ENCODE measurements around the gene BCO1.

The BCO1 gene

GRCh38 chr16:81321536-81321935 lies 83.0 kb downstream of the BCO1 start:
- no peaks in the 10 kb centered on the region for H3K9me2 ChIP-seq (ENCODE audit: low read depth, low read length)
- no peak for TF ChIP-seq EZH2 (IDR thresholded peaks at IDR 0.05; ENCODE audit: borderline replicate concordance, low read length)
- TF ChIP-seq CTCF (IDR thresholded peaks at IDR 0.05; ENCODE audit: low read length), result no peak
- H3K27me3 ChIP-seq (ENCODE audit: insufficient read depth, low read length), result no peaks in the 10 kb centered on the region
- no peaks in the 10 kb centered on the region for H3K9me3 ChIP-seq (ENCODE audit: low read length)
- no peak overlapping the region for H3K4me2 ChIP-seq (ENCODE audit: low read length)
- no peak overlapping the region for H2AFZ ChIP-seq (ENCODE audit: low read length)
- H4K20me1 ChIP-seq (ENCODE audit: insufficient read depth, low read length), result 0 out of 2 replicates have a peak, but pooled peaks cover 4% of the 10 kb centered on the region
- no peak overlapping the region for H3K4me3 ChIP-seq (ENCODE audit: low read depth, low read length, poor library complexity, severe bottlenecking)
- no peaks in the 10 kb centered on the region for H3F3A ChIP-seq (ENCODE audit: insufficient read depth, low read length)
- no peaks in the 10 kb centered on the region for H3K79me2 ChIP-seq (ENCODE audit: insufficient read depth, low read length)
- H3K9ac ChIP-seq (ENCODE audit: low read length), result no peak overlapping the region
- no peaks in the 10 kb centered on the region for H3K36me3 ChIP-seq (ENCODE audit: insufficient read depth, low read length)
- no peaks in the 10 kb centered on the region for H3K4me1 ChIP-seq (ENCODE audit: insufficient read depth, low read length, severe bottlenecking)
- no peak overlapping the region for H3K27ac ChIP-seq (ENCODE audit: low read depth, low read length, poor library complexity, severe bottlenecking)

- Histone ChIP-seq H3K36me3 (ENCODE audit: insufficient read depth, low read length) (no peaks in the 10 kb centered on the region), H3K4me3 (ENCODE audit: low read depth, low read length, poor library complexity, severe bottlenecking) (no peak overlapping the region), H4K20me1 (ENCODE audit: insufficient read depth, low read length) (0 out of 2 replicates have a peak, but pooled peaks cover 4% of the 10 kb centered on the region), H3F3A (ENCODE audit: insufficient read depth, low read length) (no peaks in the 10 kb centered on the region), H2AFZ (ENCODE audit: low read length) (no peak overlapping the region), H3K9me2 (ENCODE audit: low read depth, low read length) (no peaks in the 10 kb centered on the region), H3K9me3 (ENCODE audit: low read length) (no peaks in the 10 kb centered on the region), H3K4me2 (ENCODE audit: low read length) (no peak overlapping the region), H3K27me3 (ENCODE audit: insufficient read depth, low read length) (no peaks in the 10 kb centered on the region), H3K79me2 (ENCODE audit: insufficient read depth, low read length) (no peaks in the 10 kb centered on the region), H3K9ac (ENCODE audit: low read length) (no peak overlapping the region), H3K27ac (ENCODE audit: low read depth, low read length, poor library complexity, severe bottlenecking) (no peak overlapping the region), H3K4me1 (ENCODE audit: insufficient read depth, low read length, severe bottlenecking) (no peaks in the 10 kb centered on the region)
- TF ChIP-seq CTCF (IDR thresholded peaks at IDR 0.05; ENCODE audit: low read length) (no peak), EZH2 (IDR thresholded peaks at IDR 0.05; ENCODE audit: borderline replicate concordance, low read length) (no peak)
These were observed 86.3 kb downstream of the BCO1 start for GRCh38 chr16:81324808-81325207.

- H3K9me2 ChIP-seq (ENCODE audit: low read depth, low read length), result no peaks in the 10 kb centered on the region
- no peak overlapping the region for H3K4me2 ChIP-seq (ENCODE audit: low read length)
- H3F3A ChIP-seq (ENCODE audit: insufficient read depth, low read length), result no peaks in the 10 kb centered on the region
These were observed 88.5 kb downstream of the BCO1 start for GRCh38 chr16:81327011-81327410.

More at GRCh38 chr16:81327011-81327410, 88.5 kb downstream of the BCO1 start:
- H3K9ac ChIP-seq (ENCODE audit: low read length), result no peak overlapping the region
- no peak overlapping the region for H2AFZ ChIP-seq (ENCODE audit: low read length)
- H3K27me3 ChIP-seq (ENCODE audit: insufficient read depth, low read length), result no peaks in the 10 kb centered on the region
- H4K20me1 ChIP-seq (ENCODE audit: insufficient read depth, low read length), result no peaks in the 10 kb centered on the region
- no peak overlapping the region for H3K4me3 ChIP-seq (ENCODE audit: low read depth, low read length, poor library complexity, severe bottlenecking)
- H3K4me1 ChIP-seq (ENCODE audit: insufficient read depth, low read length, severe bottlenecking), result no peaks in the 10 kb centered on the region
- H3K9me3 ChIP-seq (ENCODE audit: low read length), result no peaks in the 10 kb centered on the region
- H3K36me3 ChIP-seq (ENCODE audit: insufficient read depth, low read length), result no peaks in the 10 kb centered on the region
- H3K27ac ChIP-seq (ENCODE audit: low read depth, low read length, poor library complexity, severe bottlenecking), result no peak overlapping the region
- TF ChIP-seq CTCF (IDR thresholded peaks at IDR 0.05; ENCODE audit: low read length) (no peak), EZH2 (IDR thresholded peaks at IDR 0.05; ENCODE audit: borderline replicate concordance, low read length) (no peak)
- H3K79me2 ChIP-seq (ENCODE audit: insufficient read depth, low read length), result no peaks in the 10 kb centered on the region
